H1 (cell line): ENCODE results near the gene TMA7B. TPM values are rescaled to one million over a fixed set of nuclear protein-coding genes. Genes with fewer than 3 reads are reported as not detected.

Experiments
- CTCF ChIA-PET: fragments of 300-600 bp; sonication (Branson Sonifier 250); formaldehyde crosslinking; loops from one replicate; lab custom pipeline; 2021; ENCODE audit not compliant: partially characterized antibody; lab: Charles Lee
- POLR2A ChIA-PET: fragments of 300-600 bp; sonication (Branson Sonifier 250); formaldehyde crosslinking; loops from one replicate; lab custom pipeline; 2021; ENCODE audit warnings: inconsistent platforms; ENCODE audit not compliant: partially characterized antibody; lab: Charles Lee
- DNase-seq, 2 experiments: peaks; one replicate each; pipeline versions ENCODE4 v3.0.0 to v3.0.0-alpha.2; 2010 to 2022; ENCODE audit warnings: low spot score in 2 of 2, low read depth in 1 of 2, mixed read lengths in 1 of 2
- FAIRE-seq: peaks from 2 replicates; lab custom pipeline; 2011; peaks lifted over from hg19 to GRCh38; lab: Jason Lieb, UNC
- H2AFZ ChIP-seq: 2 replicates; pipeline ENCODE4 v1.8.1; 2012; ENCODE audit warnings: low read length, inconsistent platforms
- H2AK5ac ChIP-seq: 2 replicates; pipeline ENCODE4 v1.6.1; 2013; ENCODE audit warnings: low read depth, low read length
- H2BK120ac ChIP-seq: replicated peaks from 2 replicates; pipeline ENCODE3; 2013; ENCODE audit warnings: low read depth, low read length, inconsistent platforms
- H2BK12ac ChIP-seq: 2 replicates; pipeline ENCODE4 v1.6.1; 2013; ENCODE audit warnings: low read depth, low read length
- H2BK15ac ChIP-seq: 2 replicates; pipeline ENCODE4 v1.6.1; 2013; ENCODE audit warnings: low read length
- H2BK20ac ChIP-seq: 2 replicates; pipeline ENCODE4 v1.6.1; 2013; ENCODE audit warnings: low read length
- H2BK5ac ChIP-seq: 2 replicates; pipeline ENCODE4 v1.6.1; 2013; ENCODE audit warnings: low read depth, low read length
- H3K14ac ChIP-seq: 2 replicates; pipeline ENCODE4 v1.6.1; 2013; ENCODE audit warnings: inconsistent platforms; ENCODE audit not compliant: insufficient read length
- H3K18ac ChIP-seq: 2 replicates; pipeline ENCODE4 v1.6.1; 2013; ENCODE audit warnings: low read length; ENCODE audit errors: extremely low read depth
- H3K23ac ChIP-seq: 2 replicates; pipeline ENCODE4 v1.6.1; 2013; ENCODE audit warnings: inconsistent platforms; ENCODE audit not compliant: insufficient read length
- H3K23me2 ChIP-seq: 2 replicates; pipeline ENCODE4 v1.6.1; 2013; ENCODE audit warnings: low read depth, low read length
- H3K27ac ChIP-seq: 2 replicates; pipeline ENCODE4 v1.6.1; 2011; ENCODE audit warnings: low read depth, low read length, inconsistent platforms
- H3K27me3 ChIP-seq, 4 experiments: replicated peaks in 1 of 4; 1 replicate in 1 of 4; 2 replicates in 3 of 4; pipeline versions ENCODE4 v1.6.1 to v1.8.1; 2011 to 2013; ENCODE audit warnings: low read length in 3 of 4, mild to moderate bottlenecking in 3 of 4, inconsistent platforms in 2 of 4, mixed read lengths in 2 of 4, moderate library complexity in 1 of 4; ENCODE audit not compliant: control insufficient read depth in 3 of 4, insufficient read depth in 3 of 4; ENCODE audit errors: extremely low read depth in 1 of 4
- H3K36me3 ChIP-seq, 4 experiments: 2 replicates each; pipeline versions ENCODE4 v1.6.1 to v1.8.1; 2011 to 2013; ENCODE audit warnings: mild to moderate bottlenecking in 4 of 4, low read length in 3 of 4, moderate library complexity in 2 of 4, control low read depth in 1 of 4, inconsistent platforms in 1 of 4; ENCODE audit not compliant: insufficient read depth in 4 of 4, control insufficient read depth in 2 of 4
- H3K4ac ChIP-seq: replicated peaks from 2 replicates; pipeline ENCODE3; 2013; ENCODE audit warnings: low read length, low read depth, mixed read lengths, inconsistent platforms; ENCODE audit not compliant: insufficient read length
- H3K4me1 ChIP-seq, 4 experiments: replicated peaks in 1 of 4; 1 replicate in 1 of 4; 2 replicates in 3 of 4; pipeline versions ENCODE4 v1.6.1 to v1.8.1; 2011 to 2013; ENCODE audit warnings: low read length in 3 of 4, inconsistent platforms in 2 of 4, mixed read lengths in 1 of 4; ENCODE audit not compliant: insufficient read depth in 4 of 4, control insufficient read depth in 3 of 4
- H3K4me2 ChIP-seq, 2 experiments: 2 replicates each; pipeline versions ENCODE4 v1.6.1 to v1.8.1; 2011 to 2013; ENCODE audit warnings: low read depth in 2 of 2, low read length in 2 of 2, control low read depth in 1 of 2, inconsistent platforms in 1 of 2, mild to moderate bottlenecking in 1 of 2; ENCODE audit not compliant: insufficient read depth in 1 of 2
- H3K4me3 ChIP-seq, 4 experiments: fragments of 200-600, 300-600 bp in 1 of 4; sonication (generic), shearing (Covaris generic), sonication (Bioruptor Twin) in 1 of 4; 2 replicates each; pipeline versions ENCODE4 v1.5.1 to v1.8.1; 2011 to 2016; ENCODE audit warnings: low read length in 4 of 4, low read depth in 3 of 4, control low read depth in 2 of 4, inconsistent platforms in 2 of 4, mild to moderate bottlenecking in 2 of 4, mixed read lengths in 1 of 4, moderate library complexity in 1 of 4; ENCODE audit not compliant: insufficient read depth in 2 of 4; ENCODE audit errors: extremely low read depth in 1 of 4
- H3K56ac ChIP-seq: replicated peaks from 2 replicates; pipeline ENCODE3; 2013; ENCODE audit warnings: low read depth, mild to moderate bottlenecking, mixed read lengths, low read length, inconsistent platforms; ENCODE audit not compliant: insufficient read length
- H3K79me1 ChIP-seq: 2 replicates; pipeline ENCODE4 v1.6.1; 2013; ENCODE audit warnings: low read depth, low read length, control low read depth
- H3K79me2 ChIP-seq, 2 experiments: 2 replicates each; pipeline versions ENCODE4 v1.6.1 to v1.8.1; 2012 to 2013; ENCODE audit warnings: low read length in 2 of 2, mild to moderate bottlenecking in 2 of 2, inconsistent platforms in 1 of 2; ENCODE audit not compliant: insufficient read depth in 2 of 2, control insufficient read depth in 1 of 2
- H3K9ac ChIP-seq, 4 experiments: replicated peaks in 1 of 4; 1 replicate in 1 of 4; 2 replicates in 3 of 4; pipeline versions ENCODE4 v1.6.1 to v1.8.1; 2011 to 2013; ENCODE audit warnings: low read depth in 3 of 4, low read length in 3 of 4, control low read depth in 2 of 4, mild to moderate bottlenecking in 2 of 4, moderate library complexity in 2 of 4, inconsistent platforms in 1 of 4; ENCODE audit errors: extremely low read depth in 1 of 4
- H3K9me3 ChIP-seq, 2 experiments: 2 replicates each; pipeline versions ENCODE4 v1.6.1 to v1.8.1; 2012 to 2013; ENCODE audit warnings: mild to moderate bottlenecking in 2 of 2, moderate library complexity in 2 of 2, control low read depth in 1 of 2, inconsistent platforms in 1 of 2, low read depth in 1 of 2, low read length in 1 of 2, mixed read lengths in 1 of 2; ENCODE audit not compliant: insufficient read depth in 2 of 2
- H4K20me1 ChIP-seq, 2 experiments: replicated peaks in 1 of 2; 2 replicates each; pipeline versions ENCODE3 to v1.8.1; 2011 to 2013; ENCODE audit warnings: inconsistent platforms in 2 of 2, low read length in 2 of 2, mild to moderate bottlenecking in 1 of 2; ENCODE audit not compliant: insufficient read depth in 2 of 2, control insufficient read depth in 1 of 2
- H4K5ac ChIP-seq: 2 replicates; pipeline ENCODE4 v1.6.1; 2013; ENCODE audit warnings: low read length, low read depth, mixed read lengths, inconsistent platforms; ENCODE audit not compliant: insufficient read length
- H4K8ac ChIP-seq: 2 replicates; pipeline ENCODE4 v1.8.0; 2013; ENCODE audit warnings: mild to moderate bottlenecking, moderate library complexity, low read length, inconsistent platforms; ENCODE audit not compliant: insufficient read depth; ENCODE audit errors: extremely low read depth
- H4K91ac ChIP-seq: replicated peaks from 2 replicates; pipeline ENCODE3; 2013; ENCODE audit warnings: low read length, mixed read lengths, inconsistent platforms; ENCODE audit not compliant: insufficient read length
- CBX5 ChIP-seq: fragments of 300-800, 300-1000 bp; sonication (generic); IDR thresholded peaks from 2 replicates; pipeline ENCODE4 v1.7.1; 2016; ENCODE audit warnings: antibody characterized with exemption, low read length, low read depth
- CHD1 ChIP-seq: IDR thresholded peaks from 2 replicates; pipeline ENCODE4 v1.6.1; 2012; ENCODE audit warnings: low read depth, low read length, improper control_type of control experiment
- FOSL1 ChIP-seq: IDR thresholded peaks from 2 replicates; pipeline ENCODE4 v1.6.1; 2011; ENCODE audit warnings: mild to moderate bottlenecking, low read depth, low read length, moderate library complexity; ENCODE audit not compliant: insufficient read depth
- HDAC2 ChIP-seq, 2 experiments: fragments of 300-600 bp in 1 of 2; sonication (generic) in 1 of 2; IDR thresholded peaks; 2 replicates each; pipeline ENCODE4 v1.6.1; 2011 to 2012; ENCODE audit warnings: low read depth in 2 of 2, low read length in 2 of 2, mild to moderate bottlenecking in 2 of 2, moderate library complexity in 2 of 2, borderline replicate concordance in 1 of 2, inconsistent platforms in 1 of 2
- SIX5 ChIP-seq: IDR thresholded peaks from 2 replicates; pipeline ENCODE4 v1.6.1; 2011; ENCODE audit warnings: mild to moderate bottlenecking, low read depth, low read length
- SP2 ChIP-seq: IDR thresholded peaks from 2 replicates; pipeline ENCODE4 v1.6.1; 2012; ENCODE audit warnings: mild to moderate bottlenecking, low read length, inconsistent platforms
- TCF12 ChIP-seq: IDR thresholded peaks from 2 replicates; pipeline ENCODE4 v1.6.1; 2011; ENCODE audit warnings: low read depth, mild to moderate bottlenecking, low read length
- WGBS, 2 experiments: shearing (Covaris generic) in 1 of 2; methylation state at CpG; one replicate each; pipeline versions ENCODE4 v1.1.6 to v1.1.7; 2013 to 2015; ENCODE audit warnings: low lambda C conversion rate in 2 of 2, mixed read lengths in 2 of 2, inconsistent platforms in 1 of 2, low coverage in 1 of 2, missing lambda C conversion rate in 1 of 2; ENCODE audit not compliant: insufficient replicate concordance in 2 of 2, insufficient coverage in 1 of 2, insufficient read length in 1 of 2; ENCODE audit errors: extremely low coverage in 1 of 2, missing lambda C conversion rate in 1 of 2; 5-methylcytosine and 5-hydroxymethylcytosine counted together
- polyA plus RNA-seq, 7 experiments: library from polyadenylated mRNA; depleted of rRNA in 3 of 7; stranded (reverse) in 5 of 7; unstranded in 2 of 7; fragments of >200 nt in 5 of 7; fragments of 200-250 nt in 2 of 7; gene quantifications; 1 replicate in 5 of 7; 2 replicates in 1 of 7; 4 replicates in 1 of 7; pipeline versions ENCODE4 v1.2.1 to v1.2.3, GENCODE V29; 2011 to 2013; ENCODE audit warnings: missing spikeins in 2 of 7, mixed read lengths in 2 of 7
- total RNA-seq: library from RNA; stranded (reverse); fragmentation: NEBNext Ultra II Directional; extraction: Animal tissue kit (Norgen Biotek cat#: 25700); gene quantifications from 2 replicates; pipeline ENCODE4 v1.2.1, GENCODE V29; 2021
- TF ChIP-seq, protein P1 (sequence below): IDR thresholded peaks from 2 replicates; pipeline ENCODE4 v1.6.1; 2012; ENCODE audit warnings: inconsistent platforms

Gene TMA7B
- total and polyA plus RNA-seq, 2 of the 8 experiments (the other 6 are each of a cell fraction or from before 2014, with no cell fraction given), result not detected

DNA sequence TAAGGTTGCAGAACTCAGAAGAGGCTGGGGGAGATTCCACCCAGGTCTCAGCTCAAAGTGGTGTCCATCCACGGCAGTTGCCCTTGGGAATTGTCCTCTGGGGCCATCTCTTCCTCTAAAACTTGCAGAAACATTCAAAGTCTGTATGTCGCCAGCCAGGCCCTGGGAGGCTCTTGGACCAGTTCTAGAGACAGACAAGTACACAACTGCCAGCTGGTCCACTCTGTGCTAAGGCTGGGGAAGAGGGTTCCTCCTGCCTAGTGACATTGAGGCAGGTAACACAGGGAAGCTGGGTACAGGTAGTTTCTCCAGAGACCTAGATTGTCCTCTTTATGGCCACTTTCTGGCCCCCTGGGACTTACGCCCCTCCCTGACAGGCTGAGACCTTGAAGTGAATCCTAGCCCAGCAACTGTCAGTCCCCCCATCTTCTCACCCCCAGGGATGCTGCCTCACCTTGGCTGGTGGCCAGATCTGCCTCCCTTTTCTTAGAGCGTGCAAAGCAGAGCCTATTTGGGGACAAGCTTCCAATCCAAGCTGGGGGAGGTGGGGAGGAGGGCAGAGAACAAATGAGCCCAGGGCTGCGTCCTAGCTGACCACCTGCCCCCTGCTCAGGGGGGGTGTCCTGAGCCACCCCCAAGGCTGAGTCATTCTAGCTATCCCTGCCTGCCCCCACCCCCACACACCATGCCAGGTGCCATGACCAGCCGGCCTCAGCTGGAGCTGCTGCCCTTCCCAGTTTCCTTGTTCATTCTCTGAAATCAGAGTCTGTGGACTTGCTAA lies 42.9 kb downstream of the TMA7B start:
- H3K18ac ChIP-seq, result no peak overlapping the region
- H2BK15ac ChIP-seq, result no peak overlapping the region
- H3K14ac ChIP-seq, result no peak overlapping the region
- no peaks in the 10 kb centered on the region; the same call in 1 of the 2 replicates for H3K23me2 ChIP-seq
- peaks cover 3% of the 10 kb centered on the region; the same call in 1 of the 2 replicates for H3K79me1 ChIP-seq
- 89% methylated on average over 5 of the region's 6 CpGs; no CpG with 5 or more reads in 1 of the 2 experiments for WGBS, 2 experiments
- H3K36me3 ChIP-seq, result no peaks in the 10 kb centered on the region
- peaks cover 0 to 12% of the 10 kb centered on the region in 2 experiments for H4K20me1 ChIP-seq
- no peak overlapping the region for H2AFZ ChIP-seq
- no peak overlapping the region for H4K5ac ChIP-seq
- H2BK5ac ChIP-seq, result no peak overlapping the region
- H3K4me2 ChIP-seq, result no peak overlapping the region; a peak in 1 of 4 replicates
- no peak overlapping the region for H3K27ac ChIP-seq
- H2BK12ac ChIP-seq, result no peak overlapping the region
- ChIA-PET CTCF (interaction anchor here (0.7 to 16.1 kb wide), 3 partner anchors 24 to 460 kb away, joined by 3 to 159 read pairs (median 3); no protein-coding TSS in a partner anchor), POLR2A (interaction anchor here (0.6 to 2.7 kb wide), 4 partner anchors 9 to 121 kb away, joined by 3 to 8 read pairs (median 4); partner anchors contain the start of gene FAM83F)
- DNase-seq, result no peak
- H2BK120ac ChIP-seq, result no peak overlapping the region
- H3K4me1 ChIP-seq, result peaks cover 16 to 41% (median 34%) of the 10 kb centered on the region in 4 experiments
- no peaks in the 10 kb centered on the region; a peak in 1 of 7 replicates for H3K27me3 ChIP-seq
- peaks cover 3 to 47% of the 10 kb centered on the region in 2 experiments for H3K79me2 ChIP-seq
- H3K56ac ChIP-seq, result no peak overlapping the region
- H2BK20ac ChIP-seq, result no peak overlapping the region
- H4K91ac ChIP-seq, result no peak overlapping the region
- no peak overlapping the region for H3K4ac ChIP-seq
- no peak overlapping the region for H3K9ac ChIP-seq
- TF ChIP-seq HDAC2 (IDR thresholded peaks at IDR 0.05; ENCODE audit: borderline replicate concordance in 1 of 2, low read depth in 2 of 2, low read length in 2 of 2), result no peak
- TF ChIP-seq SIX5, result no peak
- TF ChIP-seq, protein P1, sequence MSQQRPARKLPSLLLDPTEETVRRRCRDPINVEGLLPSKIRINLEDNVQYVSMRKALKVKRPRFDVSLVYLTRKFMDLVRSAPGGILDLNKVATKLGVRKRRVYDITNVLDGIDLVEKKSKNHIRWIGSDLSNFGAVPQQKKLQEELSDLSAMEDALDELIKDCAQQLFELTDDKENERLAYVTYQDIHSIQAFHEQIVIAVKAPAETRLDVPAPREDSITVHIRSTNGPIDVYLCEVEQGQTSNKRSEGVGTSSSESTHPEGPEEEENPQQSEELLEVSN, result no peak
- no peak for TF ChIP-seq TCF12
- TF ChIP-seq CBX5, result no peak
- no peak for TF ChIP-seq FOSL1
- no peak for TF ChIP-seq SP2
- TF ChIP-seq CHD1, result no peak
- H4K8ac ChIP-seq, result no peak overlapping the region
- no peak for FAIRE-seq
- no peak overlapping the region for H3K23ac ChIP-seq
- H3K4me3 ChIP-seq, result no peak overlapping the region
- no peak overlapping the region for H2AK5ac ChIP-seq
- no peaks in the 10 kb centered on the region for H3K9me3 ChIP-seq
